Stimulated activated CD8-positive, alpha-beta memory T cell treated with anti-CD3 and anti-CD28 coated beads, Interleukin-4, amount 100 ng/mL, for 1 hour (primary cell): ENCODE data around the gene CAMK1D.
A peak's percentile ranks its signal among the peaks of the same experiment; 100 is the strongest.

Experiments used
- DNase-seq, 2 donors: peaks; one replicate each; pipeline ENCODE4 v3.0.0-alpha.2; 2020; ENCODE audit warnings: low read depth in 2 of 2, low spot score in 1 of 2

Gene CAMK1D

DNA sequence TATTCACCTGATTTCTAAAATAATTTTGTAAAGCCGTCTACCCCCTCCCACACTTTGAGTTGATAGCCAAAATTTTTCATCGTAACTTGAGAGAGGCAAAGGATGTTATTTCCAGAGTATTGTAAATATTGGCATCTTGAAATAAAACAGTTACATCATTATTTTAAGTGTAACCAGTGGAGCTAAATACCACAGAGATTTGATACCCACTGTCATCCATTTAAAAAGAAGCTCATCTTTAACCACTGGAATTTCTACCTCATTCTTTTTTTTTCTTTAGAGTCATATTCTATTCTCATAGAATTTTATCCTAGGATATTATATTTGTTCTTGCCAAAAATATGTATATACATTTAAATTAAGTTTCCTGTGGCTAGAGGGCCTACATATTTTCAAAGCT lies 48.6 kb downstream of the CAMK1D start:
- DNase-seq = no peak

GRCh38 chr10:12400266-12400931 lies 51.1 kb downstream of the CAMK1D start:
- DNase-seq = no peak

DNA sequence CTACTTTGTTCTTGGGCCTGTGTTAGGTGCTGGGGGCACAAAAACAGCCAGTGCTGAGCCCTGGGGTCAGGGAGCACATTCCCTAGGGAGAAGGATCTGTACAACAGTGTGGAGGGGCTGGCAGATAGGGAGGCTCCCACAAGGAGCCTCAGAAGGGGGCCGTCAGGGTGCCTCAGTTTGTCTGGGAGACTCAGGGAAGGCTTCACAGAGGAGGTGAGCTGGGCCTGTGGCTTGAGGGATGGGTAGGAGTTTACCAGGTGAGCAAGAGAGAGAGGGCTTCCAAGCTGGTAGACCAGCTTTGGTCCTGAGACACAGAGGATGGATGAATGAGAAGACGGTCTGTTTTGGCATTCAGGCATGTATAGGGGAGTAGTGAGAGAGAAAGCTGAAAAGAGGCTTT lies 52.1 kb downstream of the CAMK1D start:
- DNase-seq = no peak

GRCh38 chr10:12403119-12403518 lies 53.8 kb downstream of the CAMK1D start:
- no peak for DNase-seq

DNA sequence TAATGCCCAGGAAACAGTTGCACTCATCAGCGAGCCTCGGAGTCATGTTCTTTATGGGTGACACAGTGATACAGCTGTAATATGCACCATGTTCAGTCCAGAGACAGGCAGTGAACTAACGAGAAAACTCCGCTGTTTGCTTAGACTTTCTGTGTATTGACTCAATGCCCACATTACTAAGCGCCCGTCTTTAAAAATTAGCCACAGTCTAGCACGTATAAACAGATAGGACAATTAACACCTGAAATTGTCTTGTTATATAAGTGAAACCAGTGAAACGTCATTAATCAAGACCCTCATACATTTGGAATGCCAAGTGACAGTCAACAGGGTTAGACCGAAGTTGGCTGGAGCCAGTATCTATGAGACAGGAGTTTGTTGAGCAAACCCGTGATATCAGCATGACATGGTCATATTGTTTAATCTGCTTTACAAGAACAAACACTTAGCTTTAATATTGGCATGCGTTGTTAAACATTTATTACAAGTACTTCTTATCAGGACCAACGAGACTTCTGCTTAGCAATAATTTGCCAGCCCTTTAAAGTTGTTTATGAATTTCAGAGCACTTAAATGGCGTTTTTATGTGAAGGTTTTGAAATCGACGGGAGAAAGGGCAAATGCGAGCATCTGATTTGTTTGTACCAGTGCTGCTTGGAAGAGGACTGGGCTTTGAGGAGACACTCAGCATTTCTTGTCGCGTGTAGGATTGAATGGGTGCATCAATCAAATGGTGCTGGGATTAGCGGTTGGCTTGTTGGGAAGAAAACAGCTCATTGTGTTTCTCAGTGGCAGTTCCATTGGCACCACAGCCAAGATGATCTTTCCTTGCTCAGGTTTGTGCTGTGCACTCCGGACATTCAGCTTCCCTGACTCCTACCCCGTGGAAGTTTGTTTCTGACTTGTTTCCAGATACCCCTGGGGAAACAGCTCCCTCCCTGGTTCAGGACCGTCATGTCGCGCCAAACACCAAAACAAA lies 56.3 kb downstream of the CAMK1D start:
- no peak for DNase-seq

GRCh38 chr10:12406764-12407400 lies 57.5 kb downstream of the CAMK1D start:
- DNase-seq = no peak

DNA sequence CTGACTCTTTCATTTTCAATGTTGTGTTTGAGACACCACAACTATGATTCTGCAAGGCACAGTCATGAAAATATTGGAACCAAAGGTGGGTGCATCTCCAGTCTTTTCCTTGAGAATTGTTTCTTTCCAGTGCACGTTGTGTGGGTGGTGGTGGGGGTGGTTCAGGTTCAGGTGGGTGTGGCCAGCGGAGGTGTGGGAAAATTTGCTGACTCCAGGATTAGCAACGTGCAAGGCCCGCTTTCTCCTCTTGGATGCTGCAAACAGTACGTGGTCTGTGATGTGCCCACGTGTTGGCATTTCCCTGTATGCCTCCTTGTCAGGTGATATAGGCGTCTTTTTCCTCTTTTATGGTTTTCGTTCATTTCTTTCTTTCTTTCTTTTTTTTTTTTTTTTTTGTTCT lies 59.1 kb downstream of the CAMK1D start:
- no peak for DNase-seq

DNA sequence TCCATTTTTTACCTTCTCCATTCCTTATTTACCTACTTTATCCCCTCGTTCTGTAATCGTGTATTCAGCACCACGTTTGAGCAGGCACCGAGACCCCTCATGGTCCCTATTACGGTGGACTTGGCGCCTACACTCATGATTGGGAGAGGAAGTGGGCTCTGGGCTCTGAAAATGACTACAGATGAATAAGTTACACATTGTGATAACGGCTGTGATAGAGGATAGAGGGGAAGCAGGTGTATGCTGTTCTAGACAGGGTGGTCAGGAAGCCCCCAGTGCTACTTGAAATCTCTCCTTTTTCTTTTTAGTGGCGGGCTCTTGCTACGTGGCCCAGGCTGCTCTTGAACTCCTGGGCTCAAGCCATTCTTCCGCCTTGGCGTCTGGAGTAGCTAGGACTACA lies 59.8 kb downstream of the CAMK1D start:
- no peak for DNase-seq

DNA sequence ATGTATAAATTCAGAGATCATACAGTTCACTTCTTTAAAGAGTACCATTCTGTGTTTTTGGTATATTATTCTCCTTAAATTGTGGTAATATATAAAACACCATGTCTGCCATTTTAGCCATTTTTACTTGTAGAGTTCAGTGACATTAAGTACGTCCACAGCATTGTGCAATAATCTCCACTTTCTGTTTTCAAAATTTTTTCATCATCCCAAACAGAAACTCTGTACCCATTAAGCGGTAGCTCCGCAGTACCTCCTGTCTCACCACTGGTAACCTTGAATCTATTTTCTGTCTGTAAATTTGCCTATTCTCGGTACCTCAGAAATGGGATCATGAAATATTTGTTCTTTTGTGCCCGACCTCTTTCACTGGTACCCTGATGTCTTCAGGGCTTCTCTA lies 60.3 kb downstream of the CAMK1D start:
- DNase-seq = no peak

- no peak for DNase-seq
These were observed 63.5 kb downstream of the CAMK1D start for GRCh38 chr10:12412666-12413368.

DNA sequence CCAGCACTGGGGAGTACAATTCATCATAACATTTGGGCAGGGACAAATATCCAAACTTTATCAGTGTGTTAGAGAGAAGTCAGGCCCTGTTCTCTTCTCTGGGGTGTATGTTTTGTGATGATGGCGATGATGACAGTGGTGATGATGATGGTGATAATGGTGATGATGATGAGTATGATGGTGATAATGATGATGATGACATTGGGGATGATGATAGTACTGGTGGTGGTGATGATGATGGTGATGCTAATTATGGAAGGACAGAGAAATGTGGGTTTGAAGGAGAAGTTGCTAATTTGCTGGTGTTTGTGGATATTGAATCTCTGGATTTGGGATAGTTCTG lies 64.0 kb downstream of the CAMK1D start:
- no peak for DNase-seq

- DNase-seq = no peak
These were observed 65.1 kb downstream of the CAMK1D start for GRCh38 chr10:12414278-12414989.

- DNase-seq = no peak
These were observed 67.2 kb downstream of the CAMK1D start for GRCh38 chr10:12416344-12417050.

DNA sequence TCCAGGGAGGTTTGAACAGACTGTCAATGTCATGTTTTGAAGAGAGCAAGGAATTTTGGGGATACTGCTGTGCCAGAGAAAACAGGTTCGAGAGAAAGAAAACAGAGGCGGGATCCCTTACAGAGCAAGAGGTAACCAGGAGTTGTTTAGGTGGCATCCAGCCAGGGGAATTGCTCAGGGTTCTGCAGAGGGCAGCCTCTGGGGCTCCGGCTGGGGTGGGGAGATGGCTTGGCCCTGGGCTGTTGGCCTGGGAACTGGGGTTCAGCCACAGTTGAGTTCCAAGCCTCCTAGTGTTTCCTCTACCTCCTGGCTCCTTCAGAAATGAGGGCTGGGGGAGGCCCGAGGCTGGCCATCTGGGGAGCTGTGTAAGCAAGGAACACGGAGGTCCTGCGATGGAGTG lies 68.0 kb downstream of the CAMK1D start:
- no peak for DNase-seq

DNA sequence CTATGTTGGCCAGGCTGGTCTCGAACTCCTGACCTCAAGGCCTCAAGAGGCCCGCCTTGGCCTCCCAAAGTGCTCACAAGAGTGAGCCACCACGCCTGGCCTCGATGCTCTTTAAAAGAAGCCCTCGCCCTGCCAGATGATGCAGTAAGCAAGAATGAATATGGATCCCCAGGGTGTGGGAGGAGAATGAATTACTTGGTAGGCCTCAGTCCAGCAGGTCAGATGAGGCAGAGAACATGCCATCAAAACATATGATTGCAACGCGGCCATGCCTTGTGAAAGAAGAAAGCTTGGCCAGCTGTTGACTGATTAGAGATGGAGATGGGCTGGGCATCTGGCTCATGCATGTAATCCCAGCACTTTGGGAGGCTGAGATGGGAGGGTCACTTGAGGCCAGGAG lies 68.7 kb downstream of the CAMK1D start:
- no peak for DNase-seq

DNA sequence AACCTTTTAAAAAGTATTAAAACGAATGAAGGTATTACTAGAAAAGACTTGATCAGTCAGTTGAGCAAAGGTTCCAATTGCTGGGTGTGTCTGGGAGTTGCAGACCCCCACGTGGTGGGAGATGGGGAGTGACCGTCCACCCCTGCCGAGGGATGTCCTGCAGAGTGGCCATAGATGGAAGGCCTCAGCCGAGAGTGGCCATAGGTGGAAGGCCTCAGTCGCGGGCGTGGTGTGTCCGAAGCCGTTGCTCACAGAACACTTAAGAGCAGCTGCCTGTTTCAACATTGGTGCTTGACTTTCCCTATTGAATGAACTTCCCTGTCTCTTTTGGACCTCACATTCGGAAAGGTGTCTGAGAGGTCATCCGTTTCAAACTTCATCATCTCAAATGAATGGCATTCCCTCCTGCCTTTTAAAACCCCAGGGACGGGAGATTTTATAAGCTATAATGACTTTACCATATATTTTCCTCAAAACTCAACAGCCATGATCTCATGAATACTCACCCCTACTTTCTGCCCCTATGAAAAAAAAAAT lies 69.4 kb downstream of the CAMK1D start:
- DNase-seq = no peak

GRCh38 chr10:12419262-12419847 lies 70.0 kb downstream of the CAMK1D start:
- DNase-seq = peak in 1 of 2 donors; percentile 17

GRCh38 chr10:12420530-12421120 lies 71.3 kb downstream of the CAMK1D start:
- DNase-seq = no peak

GRCh38 chr10:12422189-12422588 lies 72.8 kb downstream of the CAMK1D start:
- no peak for DNase-seq
